Measurements from ENCODE around the gene TMEM51.

TMEM51 gene

GRCh38 chr1:15196807-15197530 is 43.4 kb downstream of the TMEM51 start:
- no peak for DNase-seq (ENCODE audit: low spot score)

- no peak for DNase-seq (ENCODE audit: low spot score)
These were observed 44.3 kb downstream of the TMEM51 start for GRCh38 chr1:15197591-15198447.

DNA sequence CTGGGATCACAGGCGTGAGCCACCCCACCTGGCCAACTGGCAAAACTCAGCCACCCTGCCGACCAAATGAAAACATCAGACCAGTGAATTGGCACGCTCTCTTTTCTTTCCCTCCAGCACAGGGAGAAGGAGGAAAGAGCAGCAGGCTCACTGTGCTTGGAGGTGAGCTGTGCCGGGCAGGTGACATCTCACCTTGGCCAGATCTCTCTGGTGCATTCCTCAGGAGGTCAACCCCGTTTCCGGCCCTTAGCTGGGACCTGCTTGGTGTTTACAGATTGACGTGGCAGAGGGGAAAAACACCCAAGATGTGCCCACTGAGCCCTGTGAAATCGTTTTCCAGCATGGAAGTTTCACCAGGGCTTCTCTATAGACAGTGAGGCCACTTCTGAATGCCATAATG is 45.1 kb downstream of the TMEM51 start:
- DNase-seq (ENCODE audit: low spot score), result no peak

GRCh38 chr1:15201221-15201620 is 47.7 kb downstream of the TMEM51 start:
- no peak for DNase-seq (ENCODE audit: low spot score)

DNA sequence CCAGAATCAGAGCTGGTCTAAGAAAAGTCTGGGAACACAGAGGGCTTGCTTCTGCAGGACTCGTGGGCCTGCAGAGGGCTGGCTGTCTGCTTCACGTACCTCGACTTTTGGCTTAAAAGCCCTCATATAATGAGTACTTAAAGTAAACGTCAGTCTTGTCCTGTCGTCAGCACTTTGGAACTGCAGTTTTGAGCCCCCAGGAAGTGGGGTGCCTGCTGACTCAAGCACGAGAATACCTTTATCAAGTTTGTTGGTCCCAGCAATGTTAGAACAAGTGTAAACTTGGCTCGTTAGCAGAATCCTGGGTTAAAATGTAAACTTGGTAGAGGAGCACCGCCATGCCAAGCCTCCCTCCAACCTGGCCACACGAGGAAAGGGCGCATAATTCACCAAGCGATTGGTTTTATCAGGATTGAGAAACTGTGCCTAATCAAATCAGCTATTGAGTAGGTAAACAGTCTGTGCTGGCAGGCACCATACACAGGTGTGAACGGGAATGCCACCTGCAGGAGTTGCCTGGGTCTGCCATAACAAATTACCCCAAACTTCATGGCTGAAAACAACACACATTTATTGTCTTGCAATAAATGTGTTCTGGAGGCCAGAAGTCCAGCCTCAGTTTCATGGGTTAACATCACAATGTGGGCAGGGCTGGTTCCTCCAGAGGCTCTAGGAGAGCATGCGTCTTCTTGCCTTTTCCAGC is 48.5 kb downstream of the TMEM51 start:
- DNase-seq (ENCODE audit: low spot score), result no peak

DNA sequence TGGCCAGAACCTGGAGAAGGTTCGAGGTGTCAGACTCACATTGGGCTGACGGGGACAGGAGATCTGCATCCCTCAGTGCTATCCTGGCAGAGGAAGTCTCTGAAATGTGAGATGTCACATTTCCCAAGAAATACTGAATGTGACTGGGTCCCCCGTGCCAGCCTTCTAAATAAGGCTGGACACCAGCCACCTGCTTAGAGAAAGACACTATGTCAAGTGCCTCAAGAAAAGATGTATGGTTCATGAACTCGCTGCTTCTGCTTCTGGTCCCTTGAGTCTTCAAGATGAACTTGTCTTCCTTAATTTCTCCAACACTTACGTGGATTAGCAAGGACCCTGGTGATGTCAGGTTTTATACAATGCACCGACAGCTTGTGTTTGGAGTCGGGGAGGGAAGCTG is 51.4 kb downstream of the TMEM51 start:
- DNase-seq (ENCODE audit: low spot score), result no peak

- no peak for DNase-seq (ENCODE audit: low spot score)
These were observed 52.2 kb downstream of the TMEM51 start for GRCh38 chr1:15205586-15206346.

GRCh38 chr1:15206418-15207030 is 53.0 kb downstream of the TMEM51 start:
- no peak for DNase-seq (ENCODE audit: low spot score)

DNA sequence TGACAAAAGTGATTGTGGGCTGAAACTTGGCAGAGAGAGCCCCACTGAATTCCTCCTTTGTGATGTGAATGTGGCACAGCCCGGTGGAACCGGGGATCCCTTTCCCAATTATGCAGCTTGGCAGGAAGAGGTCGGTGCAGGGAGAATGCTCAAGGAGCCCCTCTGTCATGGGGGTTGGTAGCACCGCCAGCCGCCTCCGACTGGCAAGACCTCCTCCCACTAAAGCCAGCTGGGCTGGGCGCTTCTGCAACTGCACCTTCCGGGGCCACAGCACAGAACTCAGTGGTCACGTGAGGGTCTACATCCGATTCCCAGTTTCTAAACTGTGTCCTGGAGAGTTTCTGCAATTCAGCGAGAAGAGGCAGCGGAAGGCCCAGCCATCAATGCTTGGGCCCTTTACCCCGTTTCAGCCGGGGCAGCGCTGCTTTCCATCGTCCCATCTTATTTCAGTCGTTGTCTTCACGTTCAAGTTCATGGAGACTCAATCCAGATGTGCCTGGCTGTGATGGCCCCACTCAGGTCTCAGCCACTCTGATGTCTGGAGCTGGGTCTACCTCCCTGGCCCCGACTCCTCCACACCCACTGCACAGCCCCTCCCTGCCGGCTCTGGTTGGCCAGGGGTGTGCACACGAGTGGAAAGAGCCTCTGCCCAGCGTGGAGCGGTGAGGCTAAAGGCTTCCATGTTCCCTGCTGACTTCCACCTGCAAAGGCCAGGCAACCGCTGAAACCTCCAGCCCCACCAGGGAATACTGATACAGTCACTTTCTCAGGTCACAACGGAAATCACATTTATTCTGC is 53.7 kb downstream of the TMEM51 start:
- DNase-seq (ENCODE audit: low spot score), result no peak

DNA sequence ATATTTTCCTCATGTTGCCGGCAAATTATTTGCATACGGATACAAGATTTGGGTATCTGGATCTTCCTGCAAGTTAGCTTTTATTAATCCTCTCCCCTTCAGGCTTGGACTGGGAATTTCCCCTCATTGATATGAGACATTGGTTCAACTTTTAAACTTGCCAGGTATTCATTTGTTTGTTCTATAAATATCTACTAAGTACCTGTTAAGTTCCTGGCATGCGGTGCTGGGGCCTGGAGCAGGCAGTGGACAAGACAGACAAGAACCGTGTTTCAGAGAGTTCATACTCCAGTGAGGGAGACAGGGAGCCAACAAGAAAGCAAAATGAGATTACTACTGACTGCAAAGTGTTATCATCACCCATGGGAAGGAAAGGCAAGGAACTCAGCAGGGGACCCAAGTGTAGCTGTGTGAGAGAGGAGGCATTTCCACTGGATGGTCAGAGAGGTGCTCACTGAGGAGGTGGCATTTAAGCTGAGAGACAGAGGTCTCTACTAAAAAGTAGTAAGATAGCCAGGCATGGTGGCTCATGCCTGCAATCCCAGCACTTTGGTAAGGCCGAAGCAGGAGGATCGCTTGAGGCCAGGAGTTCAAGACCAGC is 54.4 kb downstream of the TMEM51 start:
- DNase-seq (ENCODE audit: low spot score), result no peak

GRCh38 chr1:15210651-15211375 is 57.3 kb downstream of the TMEM51 start:
- no peak for DNase-seq (ENCODE audit: low spot score)

GRCh38 chr1:15211424-15211823 is 57.9 kb downstream of the TMEM51 start:
- DNase-seq (ENCODE audit: low spot score), result no peak

DNA sequence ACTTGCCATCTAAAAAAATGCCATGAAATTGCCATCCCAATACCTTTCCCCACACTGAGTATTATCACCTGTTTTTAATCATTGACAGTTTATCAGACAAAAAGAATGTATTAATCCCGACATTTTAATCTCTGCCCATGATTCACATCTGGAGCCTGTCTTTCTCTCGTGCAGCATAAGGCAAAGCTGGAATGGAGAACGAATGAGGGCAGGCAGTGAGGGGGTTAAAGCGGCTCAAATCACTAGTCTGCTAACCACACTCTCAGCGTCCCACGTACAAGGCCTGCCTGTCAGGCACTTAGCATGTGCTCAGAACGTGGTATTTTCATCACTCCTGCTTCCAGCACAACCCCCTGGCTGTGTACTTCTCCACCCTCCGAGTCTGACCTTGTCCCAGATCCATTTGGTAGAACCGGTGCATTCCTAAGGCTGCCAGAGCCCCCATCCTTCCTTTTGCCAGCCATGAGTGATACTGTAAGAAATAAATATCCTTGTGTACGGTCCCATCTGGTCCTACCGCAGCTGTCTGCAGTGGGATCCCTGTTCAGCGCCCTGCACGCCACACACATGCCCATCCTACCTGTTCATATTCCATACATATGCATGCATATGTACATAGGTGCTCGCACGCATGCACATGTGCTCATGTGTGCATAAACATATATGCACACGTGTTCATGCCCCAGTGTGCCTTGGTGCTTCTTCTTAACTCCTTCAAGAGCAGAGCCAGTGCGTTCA is 58.8 kb downstream of the TMEM51 start:
- DNase-seq (ENCODE audit: low spot score), result no peak

DNA sequence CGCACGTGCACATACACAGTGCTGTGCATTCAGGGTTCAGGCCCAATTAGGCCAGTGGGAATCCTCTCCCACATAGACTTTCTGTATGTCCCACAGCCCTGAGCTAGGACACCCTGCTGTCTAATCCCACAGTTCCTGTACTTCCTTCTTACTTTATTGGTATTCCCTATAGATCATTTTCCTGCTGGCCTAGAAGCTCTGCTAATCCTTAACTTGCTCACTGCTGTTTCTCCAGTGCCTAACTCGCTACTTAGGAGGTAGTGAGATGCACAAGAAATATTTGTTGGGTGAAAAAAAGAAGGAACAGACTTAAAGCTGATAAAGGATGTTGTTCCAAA is 59.4 kb downstream of the TMEM51 start:
- no peak for DNase-seq (ENCODE audit: low spot score)

DNA sequence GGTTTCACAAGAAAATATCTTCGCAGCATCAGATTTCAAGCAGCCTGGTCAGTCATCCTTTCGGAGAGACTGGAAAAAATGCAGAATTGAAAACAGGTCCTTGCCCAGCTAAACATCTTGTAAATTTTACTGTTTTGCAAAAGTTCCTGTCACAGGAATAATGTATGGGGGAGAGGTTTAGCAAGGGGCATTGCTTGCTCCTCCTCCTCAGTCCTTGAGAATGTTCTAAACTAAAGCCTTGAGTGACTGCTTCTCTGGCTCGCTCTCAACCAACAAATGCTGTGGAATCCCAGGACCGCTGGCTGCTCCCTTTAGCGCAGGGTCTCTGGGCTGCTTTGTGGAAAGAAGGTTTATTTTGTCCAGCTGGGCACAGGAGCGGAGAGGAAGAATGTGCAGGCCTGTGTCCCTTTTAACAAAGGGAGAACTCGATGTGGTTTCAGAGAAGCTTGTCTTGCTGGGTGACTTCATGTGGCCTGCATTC is 59.8 kb downstream of the TMEM51 start:
- DNase-seq (ENCODE audit: low spot score), result peak; percentile 46

DNA sequence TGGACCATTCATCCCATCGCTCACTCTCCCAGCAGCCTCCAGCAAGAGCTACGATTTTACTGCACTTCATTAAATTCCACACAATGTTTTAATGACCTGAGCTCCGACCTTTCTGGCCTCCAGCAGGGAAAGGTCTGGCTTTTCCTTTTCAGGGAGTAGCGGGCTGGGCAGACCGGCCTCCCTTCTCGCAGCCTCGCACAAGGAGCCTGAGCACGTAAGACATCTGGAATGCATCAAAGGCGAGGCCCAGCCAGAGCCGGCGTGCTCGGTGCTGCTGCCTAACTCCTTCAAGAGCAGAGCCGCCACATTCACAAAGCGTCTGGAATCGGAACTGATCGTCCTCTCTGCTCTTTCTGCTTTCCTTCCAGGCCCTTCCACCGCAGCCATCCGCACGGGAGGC is 61.0 kb downstream of the TMEM51 start:
- DNase-seq (ENCODE audit: low spot score), result peak; percentile 72

DNA sequence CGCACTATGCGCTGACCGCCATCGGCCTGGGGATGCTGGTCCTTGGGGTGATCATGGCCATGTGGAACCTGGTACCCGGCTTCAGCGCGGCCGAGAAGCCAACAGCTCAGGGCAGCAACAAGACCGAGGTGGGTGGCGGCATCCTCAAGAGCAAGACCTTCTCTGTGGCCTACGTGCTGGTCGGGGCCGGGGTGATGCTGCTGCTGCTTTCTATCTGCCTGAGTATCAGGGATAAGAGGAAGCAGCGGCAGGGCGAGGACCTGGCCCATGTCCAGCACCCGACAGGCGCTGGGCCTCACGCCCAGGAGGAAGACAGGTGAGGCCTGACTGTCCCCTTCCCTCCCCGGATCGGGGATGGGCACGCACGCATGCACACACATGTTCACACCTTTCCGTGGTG is 61.6 kb downstream of the TMEM51 start:
- no peak for DNase-seq (ENCODE audit: low spot score)

- DNase-seq (ENCODE audit: low spot score), result no peak
These were observed 64.1 kb downstream of the TMEM51 start for GRCh38 chr1:15217654-15218053.

Data from AG08396 (cell line).